Upper lobe of left lung (tissue), 6 donors: ENCODE data around the gene EDN2. TPM values are rescaled to one million over a fixed set of nuclear protein-coding genes. Genes with fewer than 3 reads are reported as not detected.

Experiments
- ATAC-seq, 2 donors: fragments of 200-7000 bp; cut with Tn5 transposase; one replicate each; pipeline ENCODE4 v1.9.1; 2022; ENCODE audit warnings: mild to moderate bottlenecking in 2 of 2, moderate library complexity in 2 of 2; ENCODE audit not compliant: low FRiP score in 2 of 2
- DNase-seq, 2 donors: peaks; one replicate each; pipeline ENCODE4 v3.0.0-alpha.2; 2019 to 2020
- H3K27ac ChIP-seq, 4 donors: fragments of 200-600 bp; sonication (generic); one replicate each; pipeline ENCODE4 v1.5.1; 2016 to 2019
- H3K27me3 ChIP-seq, 4 donors: fragments of 200-600 bp; sonication (generic); one replicate each; pipeline ENCODE4 v1.5.1; 2017 to 2019
- H3K36me3 ChIP-seq, 4 donors: fragments of 200-600 bp; sonication (generic); one replicate each; pipeline ENCODE4 v1.5.1; 2016 to 2019
- H3K4me1 ChIP-seq, 4 donors: fragments of 200-600 bp; sonication (generic); one replicate each; pipeline ENCODE4 v1.5.1; 2018 to 2019
- H3K4me3 ChIP-seq, 4 donors: fragments of 200-600 bp; sonication (generic); one replicate each; pipeline ENCODE4 v1.5.1; 2017 to 2019; ENCODE audit warnings: mild to moderate bottlenecking in 2 of 4, moderate library complexity in 1 of 4
- H3K9me3 ChIP-seq, 4 donors: fragments of 200-600 bp; sonication (generic); one replicate each; pipeline ENCODE4 v1.5.1; 2018 to 2019
- CTCF ChIP-seq, 6 experiments: fragments of 450-650 bp in 4 of 6; fragments of 200-600 bp in 2 of 6; sonication (generic) in 2 of 6; IDR thresholded peaks; one replicate each; pipeline ENCODE4 v1.5.1; 2016 to 2019; ENCODE audit warnings: antibody characterized with exemption in 6 of 6
- EP300 ChIP-seq, 4 donors: sonication (generic); formaldehyde crosslinking; IDR thresholded peaks; one replicate each; pipeline ENCODE4 v1.5.1; 2017; ENCODE audit warnings: antibody characterized with exemption in 4 of 4, control low read depth in 2 of 4
- POLR2A ChIP-seq, 4 donors: fragments of 450-650 bp; IDR thresholded peaks; one replicate each; pipeline ENCODE4 v1.5.1; 2016 to 2017; ENCODE audit warnings: antibody characterized with exemption in 4 of 4, mild to moderate bottlenecking in 2 of 4
- POLR2AphosphoS5 ChIP-seq, 2 donors: sonication (generic); formaldehyde crosslinking; IDR thresholded peaks; one replicate each; pipeline ENCODE4 v1.5.1; 2017; ENCODE audit warnings: antibody characterized with exemption in 2 of 2
- WGBS, 2 donors: methylation state at CpG; one replicate each; pipeline ENCODE4 v1.1.5; 2017 to 2018; 5-methylcytosine and 5-hydroxymethylcytosine counted together
- total RNA-seq, 6 donors: library from RNA; depleted of rRNA in 4 of 6; stranded (reverse); fragments of >200 nt in 4 of 6; gene quantifications; one replicate each; pipeline versions ENCODE4 v1.1.0 to v1.2.1, GENCODE V29; 2016 to 2021
- donor health status: DM: no; HTN: no; CAD: no; lungs with moderate emphysema.
- donor health status: DM: no; HTN: yes; CAD: no; lungs with severe emphysema.

Gene EDN2
- total RNA-seq, 6 donors from 2014 or later = 0.49 to 4.0 (median 0.77) TPM; not detected in 3

- H3K4me3 ChIP-seq = no peak overlapping the region
- no peaks in the 10 kb centered on the region for H3K9me3 ChIP-seq
- ATAC-seq (no peak), DNase-seq (no peak)
- no peak overlapping the region for H3K27ac ChIP-seq
- H3K27me3 ChIP-seq = no peaks in the 10 kb centered on the region
- 65 to 77% methylated on average over 11 to 21 of the region's 21 CpGs for WGBS, 2 donors
- H3K4me1 ChIP-seq = peaks cover 20 to 54% (median 50%) of the 10 kb centered on the region in 4 donors
- TF ChIP-seq CTCF (IDR thresholded peaks at IDR 0.05) = no peak
- TF ChIP-seq EP300 (IDR thresholded peaks at IDR 0.05) = no peak
- no peak for TF ChIP-seq POLR2A (IDR thresholded peaks at IDR 0.05)
- no peak for TF ChIP-seq POLR2AphosphoS5 (IDR thresholded peaks at IDR 0.05)
- no peaks in the 10 kb centered on the region for H3K36me3 ChIP-seq
These were observed 1.3 kb downstream of the EDN2 start for GRCh38 chr1:41483001-41483850.

GRCh38 chr1:41482001-41482765 is 2.3 kb downstream of the EDN2 start:
- H3K4me3 ChIP-seq = no peak overlapping the region

GRCh38 chr1:41481109-41481775 is 3.2 kb downstream of the EDN2 start:
- no peak for ATAC-seq
- Histone ChIP-seq H3K27ac (no peak overlapping the region), H3K36me3 (no peaks in the 10 kb centered on the region), H3K9me3 (no peaks in the 10 kb centered on the region), H3K4me1 (peaks cover 29 to 55% (median 48%) of the 10 kb centered on the region in 4 donors), H3K4me3 (no peak overlapping the region), H3K27me3 (no peaks in the 10 kb centered on the region)
- WGBS, 2 donors = 87% methylated on average over 14 to 15 of the region's 15 CpGs
- no peak for TF ChIP-seq EP300 (IDR thresholded peaks at IDR 0.05)
- TF ChIP-seq CTCF (IDR thresholded peaks at IDR 0.05) = no peak
- no peak for TF ChIP-seq POLR2AphosphoS5 (IDR thresholded peaks at IDR 0.05)
- TF ChIP-seq POLR2A (IDR thresholded peaks at IDR 0.05) = no peak
- no peak for DNase-seq

More at GRCh38 chr1:41482001-41482765, 2.3 kb downstream of the EDN2 start:
- 53 to 71% methylated on average over 12 to 18 of the region's 18 CpGs for WGBS, 2 donors
- H3K27ac ChIP-seq = no peak overlapping the region
- H3K9me3 ChIP-seq = no peaks in the 10 kb centered on the region
- ATAC-seq = no peak
- no peaks in the 10 kb centered on the region for H3K27me3 ChIP-seq
- TF ChIP-seq EP300 (IDR thresholded peaks at IDR 0.05) = no peak
- TF ChIP-seq POLR2A (IDR thresholded peaks at IDR 0.05) = no peak
- TF ChIP-seq CTCF (IDR thresholded peaks at IDR 0.05) = no peak
- TF ChIP-seq POLR2AphosphoS5 (IDR thresholded peaks at IDR 0.05) = no peak
- peak; percentile 69 to 89 for DNase-seq
- H3K36me3 ChIP-seq = no peaks in the 10 kb centered on the region
- peaks cover 20 to 55% (median 47%) of the 10 kb centered on the region in 4 donors for H3K4me1 ChIP-seq

GRCh38 chr1:41480204-41481108 is 4.0 kb downstream of the EDN2 start:
- Histone ChIP-seq H3K27ac (no peak overlapping the region), H3K4me1 (peaks cover 31 to 55% (median 48%) of the 10 kb centered on the region in 4 donors), H3K27me3 (no peaks in the 10 kb centered on the region), H3K4me3 (no peak overlapping the region), H3K9me3 (no peaks in the 10 kb centered on the region), H3K36me3 (no peaks in the 10 kb centered on the region)
- 83 to 84% methylated on average over 8 to 10 of the region's 10 CpGs for WGBS, 2 donors
- DNase-seq (no peak), ATAC-seq (no peak)
- TF ChIP-seq POLR2A (IDR thresholded peaks at IDR 0.05) = no peak
- TF ChIP-seq CTCF (IDR thresholded peaks at IDR 0.05) = no peak
- no peak for TF ChIP-seq EP300 (IDR thresholded peaks at IDR 0.05)
- no peak for TF ChIP-seq POLR2AphosphoS5 (IDR thresholded peaks at IDR 0.05)
